ENCODE results near the gene UNC79. TPM values are rescaled to one million over a fixed set of nuclear protein-coding genes. Genes with fewer than 3 reads are reported as not detected.
A peak's percentile ranks its signal among the peaks of the same experiment; 100 is the strongest.

Gene UNC79
- total RNA-seq, 1 donor from 2014 or later, result 0.08 TPM

- Mint-ChIP-seq H3K9me3 (ENCODE audit: unreplicated experiment) (peaks cover 5% of the 10 kb centered on the region), H3K27me3 (ENCODE audit: unreplicated experiment) (no peaks in the 10 kb centered on the region), H3K4me1 (ENCODE audit: unreplicated experiment) (no peaks in the 10 kb centered on the region), H3K36me3 (ENCODE audit: unreplicated experiment) (no peaks in the 10 kb centered on the region), H3K27ac (ENCODE audit: unreplicated experiment) (no peak overlapping the region), H3K4me3 (ENCODE audit: unreplicated experiment) (no peak overlapping the region)
- TF ChIP-seq CTCF (IDR thresholded peaks at IDR 0.05), result no peak
- no peak for DNase-seq (ENCODE audit: extremely low spot score, unreplicated experiment)
These were observed 212.9 kb downstream of the UNC79 start for GRCh38 chr14:93643676-93644075.

- Mint-ChIP-seq H3K4me3 (ENCODE audit: unreplicated experiment) (no peak overlapping the region), H3K9me3 (ENCODE audit: unreplicated experiment) (peaks cover 5% of the 10 kb centered on the region), H3K27ac (ENCODE audit: unreplicated experiment) (no peak overlapping the region), H3K36me3 (ENCODE audit: unreplicated experiment) (no peaks in the 10 kb centered on the region), H3K27me3 (ENCODE audit: unreplicated experiment) (no peaks in the 10 kb centered on the region), H3K4me1 (ENCODE audit: unreplicated experiment) (no peaks in the 10 kb centered on the region)
- no peak for DNase-seq (ENCODE audit: extremely low spot score, unreplicated experiment)
- no peak for TF ChIP-seq CTCF (IDR thresholded peaks at IDR 0.05)
These were observed 214.5 kb downstream of the UNC79 start for GRCh38 chr14:93645200-93645599.

GRCh38 chr14:93648440-93649168, 217.9 kb downstream of the UNC79 start:
- Mint-ChIP-seq H3K9me3 (ENCODE audit: unreplicated experiment) (no peaks in the 10 kb centered on the region), H3K4me1 (ENCODE audit: unreplicated experiment) (no peaks in the 10 kb centered on the region), H3K4me3 (ENCODE audit: unreplicated experiment) (no peak overlapping the region), H3K36me3 (ENCODE audit: unreplicated experiment) (no peaks in the 10 kb centered on the region), H3K27ac (ENCODE audit: unreplicated experiment) (no peak overlapping the region), H3K27me3 (ENCODE audit: unreplicated experiment) (no peaks in the 10 kb centered on the region)
- no peak for TF ChIP-seq CTCF (IDR thresholded peaks at IDR 0.05)
- DNase-seq (ENCODE audit: extremely low spot score, unreplicated experiment), result no peak

GRCh38 chr14:93654599-93654998, 223.9 kb downstream of the UNC79 start:
- Mint-ChIP-seq H3K27me3 (ENCODE audit: unreplicated experiment) (no peaks in the 10 kb centered on the region), H3K4me3 (ENCODE audit: unreplicated experiment) (no peak overlapping the region), H3K9me3 (ENCODE audit: unreplicated experiment) (no peaks in the 10 kb centered on the region), H3K27ac (ENCODE audit: unreplicated experiment) (no peak overlapping the region), H3K36me3 (ENCODE audit: unreplicated experiment) (no peaks in the 10 kb centered on the region), H3K4me1 (ENCODE audit: unreplicated experiment) (no peaks in the 10 kb centered on the region)
- DNase-seq (ENCODE audit: extremely low spot score, unreplicated experiment), result no peak
- no peak for TF ChIP-seq CTCF (IDR thresholded peaks at IDR 0.05)

GRCh38 chr14:93655078-93655750, 224.5 kb downstream of the UNC79 start:
- Mint-ChIP-seq H3K27ac (ENCODE audit: unreplicated experiment) (no peak overlapping the region), H3K27me3 (ENCODE audit: unreplicated experiment) (no peaks in the 10 kb centered on the region), H3K9me3 (ENCODE audit: unreplicated experiment) (no peaks in the 10 kb centered on the region), H3K4me3 (ENCODE audit: unreplicated experiment) (no peak overlapping the region), H3K36me3 (ENCODE audit: unreplicated experiment) (no peaks in the 10 kb centered on the region), H3K4me1 (ENCODE audit: unreplicated experiment) (no peaks in the 10 kb centered on the region)
- DNase-seq (ENCODE audit: extremely low spot score, unreplicated experiment), result no peak
- TF ChIP-seq CTCF (IDR thresholded peaks at IDR 0.05), result peak; percentile 47

Data from osteocyte (in vitro differentiated cells).